ENCODE data around the gene GMPPA.

GMPPA gene

GRCh38 chr2:219464286-219465032, 34.2 kb upstream of the GMPPA start:
- no peak overlapping the region for H3K27ac Mint-ChIP-seq
- H3K4me1 Mint-ChIP-seq (ENCODE audit: low read depth): no peaks in the 10 kb centered on the region
- H3K36me3 Mint-ChIP-seq (ENCODE audit: low read depth): no peaks in the 10 kb centered on the region
- no peaks in the 10 kb centered on the region for H3K27me3 Mint-ChIP-seq
- no peak overlapping the region for H3K4me3 Mint-ChIP-seq
- H3K9me3 Mint-ChIP-seq: no peaks in the 10 kb centered on the region

- Mint-ChIP-seq H3K9me3 (no peaks in the 10 kb centered on the region), H3K27ac (no peak overlapping the region), H3K27me3 (no peaks in the 10 kb centered on the region), H3K4me3 (no peak overlapping the region), H3K36me3 (ENCODE audit: low read depth) (no peaks in the 10 kb centered on the region), H3K4me1 (ENCODE audit: low read depth) (no peaks in the 10 kb centered on the region)
These were observed 32.8 kb upstream of the GMPPA start for GRCh38 chr2:219465659-219466561.

GRCh38 chr2:219466816-219467735, 31.6 kb upstream of the GMPPA start:
- Mint-ChIP-seq H3K9me3 (no peaks in the 10 kb centered on the region), H3K27ac (no peak overlapping the region), H3K27me3 (no peaks in the 10 kb centered on the region), H3K4me1 (ENCODE audit: low read depth) (no peaks in the 10 kb centered on the region), H3K4me3 (no peak overlapping the region), H3K36me3 (ENCODE audit: low read depth) (no peaks in the 10 kb centered on the region)

GRCh38 chr2:219467736-219468075, 31.0 kb upstream of the GMPPA start:
- no peaks in the 10 kb centered on the region for H3K4me1 Mint-ChIP-seq (ENCODE audit: low read depth)
- H3K9me3 Mint-ChIP-seq: no peaks in the 10 kb centered on the region
- H3K27ac Mint-ChIP-seq: no peak overlapping the region
- H3K4me3 Mint-ChIP-seq: no peak overlapping the region
- H3K27me3 Mint-ChIP-seq: no peaks in the 10 kb centered on the region
- no peaks in the 10 kb centered on the region for H3K36me3 Mint-ChIP-seq (ENCODE audit: low read depth)

- Mint-ChIP-seq H3K36me3 (ENCODE audit: low read depth) (no peaks in the 10 kb centered on the region), H3K9me3 (no peaks in the 10 kb centered on the region), H3K27me3 (no peaks in the 10 kb centered on the region), H3K4me1 (ENCODE audit: low read depth) (no peaks in the 10 kb centered on the region), H3K4me3 (no peak overlapping the region), H3K27ac (no peak overlapping the region)
These were observed 30.1 kb upstream of the GMPPA start for GRCh38 chr2:219468410-219469185.

GRCh38 chr2:219469186-219469724, 29.4 kb upstream of the GMPPA start:
- H3K4me1 Mint-ChIP-seq (ENCODE audit: low read depth): no peaks in the 10 kb centered on the region
- no peaks in the 10 kb centered on the region for H3K9me3 Mint-ChIP-seq
- H3K4me3 Mint-ChIP-seq: no peak overlapping the region
- no peaks in the 10 kb centered on the region for H3K36me3 Mint-ChIP-seq (ENCODE audit: low read depth)
- no peaks in the 10 kb centered on the region for H3K27me3 Mint-ChIP-seq
- H3K27ac Mint-ChIP-seq: no peak overlapping the region

GRCh38 chr2:219470429-219470828, 28.3 kb upstream of the GMPPA start:
- Mint-ChIP-seq H3K27me3 (no peaks in the 10 kb centered on the region), H3K9me3 (no peaks in the 10 kb centered on the region), H3K27ac (no peak overlapping the region), H3K4me1 (ENCODE audit: low read depth) (no peaks in the 10 kb centered on the region), H3K36me3 (ENCODE audit: low read depth) (no peaks in the 10 kb centered on the region), H3K4me3 (no peak overlapping the region)

GRCh38 chr2:219471476-219472371, 27.0 kb upstream of the GMPPA start:
- Mint-ChIP-seq H3K9me3 (no peaks in the 10 kb centered on the region), H3K36me3 (ENCODE audit: low read depth) (no peaks in the 10 kb centered on the region), H3K4me3 (no peak overlapping the region), H3K27me3 (no peaks in the 10 kb centered on the region), H3K27ac (no peak overlapping the region), H3K4me1 (ENCODE audit: low read depth) (peaks cover 5% of the 10 kb centered on the region)

GRCh38 chr2:219472629-219473187, 26.0 kb upstream of the GMPPA start:
- H3K36me3 Mint-ChIP-seq (ENCODE audit: low read depth): no peaks in the 10 kb centered on the region
- H3K27ac Mint-ChIP-seq: no peak overlapping the region
- H3K27me3 Mint-ChIP-seq: no peaks in the 10 kb centered on the region
- H3K9me3 Mint-ChIP-seq: no peaks in the 10 kb centered on the region
- H3K4me1 Mint-ChIP-seq (ENCODE audit: low read depth): peaks cover 5% of the 10 kb centered on the region
- H3K4me3 Mint-ChIP-seq: no peak overlapping the region

GRCh38 chr2:219473511-219473910, 25.2 kb upstream of the GMPPA start:
- Mint-ChIP-seq H3K27me3 (no peaks in the 10 kb centered on the region), H3K36me3 (ENCODE audit: low read depth) (no peaks in the 10 kb centered on the region), H3K4me1 (ENCODE audit: low read depth) (peaks cover 5% of the 10 kb centered on the region), H3K4me3 (no peak overlapping the region), H3K27ac (no peak overlapping the region), H3K9me3 (no peaks in the 10 kb centered on the region)

GRCh38 chr2:219474285-219475060, 24.2 kb upstream of the GMPPA start:
- Mint-ChIP-seq H3K4me3 (no peak overlapping the region), H3K27me3 (no peaks in the 10 kb centered on the region), H3K4me1 (ENCODE audit: low read depth) (peaks cover 5% of the 10 kb centered on the region), H3K9me3 (no peaks in the 10 kb centered on the region), H3K27ac (no peak overlapping the region), H3K36me3 (ENCODE audit: low read depth) (no peaks in the 10 kb centered on the region)

GRCh38 chr2:219475278-219475677, 23.4 kb upstream of the GMPPA start:
- Mint-ChIP-seq H3K9me3 (no peaks in the 10 kb centered on the region), H3K4me1 (ENCODE audit: low read depth) (peaks cover 5% of the 10 kb centered on the region), H3K27ac (no peak overlapping the region)

More at GRCh38 chr2:219475278-219475677, 23.4 kb upstream of the GMPPA start:
- Mint-ChIP-seq H3K27me3 (no peaks in the 10 kb centered on the region), H3K4me3 (no peak overlapping the region), H3K36me3 (ENCODE audit: low read depth) (no peaks in the 10 kb centered on the region)
